Heart left ventricle (tissue), 13 donors: Measurements from ENCODE around the gene HTR3C.

Experiments
- POLR2A ChIP-seq, 2 donors: fragments of 450-650 bp; IDR thresholded peaks; one replicate each; pipeline ENCODE4 v1.6.1; 2017; ENCODE audit warnings: antibody characterized with exemption in 2 of 2, mild to moderate bottlenecking in 2 of 2, moderate library complexity in 2 of 2
- TF ChIP-seq, protein P1 (sequence below), 12 donors: fragments of 200-600 bp; sonication (generic) in 4 of 12; IDR thresholded peaks; one replicate each; pipeline versions ENCODE4 v1.5.0 to v1.8.0; 2018 to 2022; ENCODE audit warnings: antibody characterized with exemption in 12 of 12, mild to moderate bottlenecking in 5 of 12
- donor health status: ischemic (EF 13 %, LVEDD 7.1; RV severe dilation, severe dysfunction).
- donor health status: DM: no; HTN: yes; CAD: no.
- donor health status: DM: no; HTN: no; CAD: no.
- donor health status: ischemic (EF 25% LVEDD 6.9; RV normal size, moderate dysfunction).
- donor health status: ischemic (EF 25% LVEDD 5.7; RV mildly dilated, moderate dysfunction).
- donor health status: ischemic (EF 35%, LVEDD 5.7; RV mildly dilated, moderate dysfunction).
- donor health status: nonischemic (EF 11% LVEDD 7.7; RV severe dilation, severe dysfunction).
- donor health status: DM: yes; HTN: yes; CAD: no.
- donor health status: PGD.
- donor health status: ischemic (EF 29% LVEDD 5.4; RV normal size, mild dysfunction).
- donor health status: nonischemic (EF 23%, LVEDD 6.1; RV moderate dilation, normal function).

DNA sequence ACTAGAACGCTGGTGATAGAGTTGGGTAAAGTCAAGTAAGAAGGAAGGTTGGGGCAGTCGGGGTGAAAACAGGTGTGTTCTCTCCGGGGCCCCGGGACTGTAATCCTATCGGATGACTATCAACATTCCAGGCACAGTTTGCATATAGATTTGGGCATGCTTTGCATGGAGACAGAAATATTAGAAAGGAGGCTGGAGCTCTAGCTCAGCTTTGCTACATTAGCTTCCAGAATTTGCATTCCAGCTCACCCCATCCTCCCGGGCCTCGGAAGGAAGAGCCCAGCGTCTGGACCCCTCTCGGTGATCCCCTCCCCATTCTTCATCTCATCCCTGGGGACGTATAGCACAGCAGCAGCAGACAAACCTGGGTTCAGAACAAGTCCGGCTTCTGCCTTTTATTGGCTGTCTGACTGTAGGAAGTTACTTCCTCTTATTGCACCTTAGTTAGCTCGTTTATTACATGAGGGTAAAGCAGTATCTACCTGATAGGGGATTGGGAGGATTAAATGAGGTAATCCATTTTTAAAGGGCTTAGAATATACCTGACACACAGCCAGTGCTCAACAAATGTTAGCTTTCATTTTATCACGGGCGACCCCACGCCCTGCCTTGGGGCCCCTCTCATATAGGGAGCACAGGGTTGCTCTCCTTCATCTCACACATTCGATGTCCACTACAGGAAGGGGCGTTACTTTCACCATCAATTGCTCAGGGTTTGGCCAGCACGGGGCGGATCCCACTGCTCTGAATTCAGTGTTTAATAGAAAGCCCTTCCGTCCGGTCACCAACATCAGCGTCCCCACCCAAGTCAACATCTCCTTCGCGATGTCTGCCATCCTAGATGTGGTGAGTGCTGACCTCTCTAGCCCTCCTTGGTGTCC, 47.2 kb downstream of the HTR3C start:
- TF ChIP-seq, protein P1, sequence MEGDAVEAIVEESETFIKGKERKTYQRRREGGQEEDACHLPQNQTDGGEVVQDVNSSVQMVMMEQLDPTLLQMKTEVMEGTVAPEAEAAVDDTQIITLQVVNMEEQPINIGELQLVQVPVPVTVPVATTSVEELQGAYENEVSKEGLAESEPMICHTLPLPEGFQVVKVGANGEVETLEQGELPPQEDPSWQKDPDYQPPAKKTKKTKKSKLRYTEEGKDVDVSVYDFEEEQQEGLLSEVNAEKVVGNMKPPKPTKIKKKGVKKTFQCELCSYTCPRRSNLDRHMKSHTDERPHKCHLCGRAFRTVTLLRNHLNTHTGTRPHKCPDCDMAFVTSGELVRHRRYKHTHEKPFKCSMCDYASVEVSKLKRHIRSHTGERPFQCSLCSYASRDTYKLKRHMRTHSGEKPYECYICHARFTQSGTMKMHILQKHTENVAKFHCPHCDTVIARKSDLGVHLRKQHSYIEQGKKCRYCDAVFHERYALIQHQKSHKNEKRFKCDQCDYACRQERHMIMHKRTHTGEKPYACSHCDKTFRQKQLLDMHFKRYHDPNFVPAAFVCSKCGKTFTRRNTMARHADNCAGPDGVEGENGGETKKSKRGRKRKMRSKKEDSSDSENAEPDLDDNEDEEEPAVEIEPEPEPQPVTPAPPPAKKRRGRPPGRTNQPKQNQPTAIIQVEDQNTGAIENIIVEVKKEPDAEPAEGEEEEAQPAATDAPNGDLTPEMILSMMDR (IDR thresholded peaks at IDR 0.05): no peak
- no peak for TF ChIP-seq POLR2A (IDR thresholded peaks at IDR 0.05)
